ENCODE data around the gene CEMIP.

DNA sequence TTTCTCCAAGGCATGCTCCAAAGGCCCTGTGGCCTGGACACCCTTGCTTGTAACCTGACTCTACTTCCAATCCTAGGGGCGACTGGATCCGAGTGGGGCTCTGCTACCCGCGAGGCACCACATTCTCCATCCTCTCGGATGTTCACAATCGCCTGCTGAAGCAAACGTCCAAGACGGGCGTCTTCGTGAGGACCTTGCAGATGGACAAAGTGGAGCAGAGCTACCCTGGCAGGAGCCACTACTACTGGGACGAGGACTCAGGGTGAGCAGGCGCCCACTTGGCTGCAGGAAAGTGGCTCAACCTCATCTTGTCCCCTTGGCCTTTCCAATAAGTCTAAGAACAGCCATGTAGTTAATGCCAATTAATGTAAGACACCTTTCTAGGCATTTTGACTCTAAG, 158.5 kb downstream of the CEMIP start:
- TF ChIP-seq, protein P1, sequence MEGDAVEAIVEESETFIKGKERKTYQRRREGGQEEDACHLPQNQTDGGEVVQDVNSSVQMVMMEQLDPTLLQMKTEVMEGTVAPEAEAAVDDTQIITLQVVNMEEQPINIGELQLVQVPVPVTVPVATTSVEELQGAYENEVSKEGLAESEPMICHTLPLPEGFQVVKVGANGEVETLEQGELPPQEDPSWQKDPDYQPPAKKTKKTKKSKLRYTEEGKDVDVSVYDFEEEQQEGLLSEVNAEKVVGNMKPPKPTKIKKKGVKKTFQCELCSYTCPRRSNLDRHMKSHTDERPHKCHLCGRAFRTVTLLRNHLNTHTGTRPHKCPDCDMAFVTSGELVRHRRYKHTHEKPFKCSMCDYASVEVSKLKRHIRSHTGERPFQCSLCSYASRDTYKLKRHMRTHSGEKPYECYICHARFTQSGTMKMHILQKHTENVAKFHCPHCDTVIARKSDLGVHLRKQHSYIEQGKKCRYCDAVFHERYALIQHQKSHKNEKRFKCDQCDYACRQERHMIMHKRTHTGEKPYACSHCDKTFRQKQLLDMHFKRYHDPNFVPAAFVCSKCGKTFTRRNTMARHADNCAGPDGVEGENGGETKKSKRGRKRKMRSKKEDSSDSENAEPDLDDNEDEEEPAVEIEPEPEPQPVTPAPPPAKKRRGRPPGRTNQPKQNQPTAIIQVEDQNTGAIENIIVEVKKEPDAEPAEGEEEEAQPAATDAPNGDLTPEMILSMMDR (IDR thresholded peaks at IDR 0.05; ENCODE audit: poor library complexity): no peak
- TF ChIP-seq EZH2 (IDR thresholded peaks at IDR 0.05; ENCODE audit: borderline replicate concordance) (no peak), EZH2phosphoT487 (IDR thresholded peaks at IDR 0.05; ENCODE audit: low read depth, severe bottlenecking, unreplicated experiment) (no peak)
